AG04449 (cell line): Measurements from ENCODE around the gene PCDH15.

Source experiments
- CTCF ChIA-PET: fragments of 350-600 bp; formaldehyde crosslinking; extraction: SDS; loops from one replicate; lab custom pipeline; 2021; ENCODE audit warnings: antibody characterized with exemption; lab: Yijun Ruan, JAX
- POLR2A ChIA-PET: fragments of 400-600, 350-600 bp; formaldehyde crosslinking; extraction: SDS; loops from one replicate; lab custom pipeline; 2020; ENCODE audit warnings: antibody characterized with exemption, inconsistent platforms; lab: Yijun Ruan, JAX
- DNase-seq: peaks from one replicate; pipeline ENCODE4 v3.0.0-alpha.2; 2010; ENCODE audit warnings: low read depth, low spot score
- H3K4me3 ChIP-seq: 2 replicates; pipeline ENCODE4 v1.5.1; 2011; ENCODE audit warnings: low read depth, mild to moderate bottlenecking, control low read depth, low read length
- CTCF ChIP-seq: IDR thresholded peaks from one replicate; pipeline ENCODE4 v1.5.1; 2011; ENCODE audit warnings: mild to moderate bottlenecking, moderate library complexity, low read length, control low read depth, inconsistent platforms; ENCODE audit not compliant: insufficient read depth; ENCODE audit errors: missing control alignments

The PCDH15 gene

GRCh38 chr10:53808677-53809372 is 992.2 kb downstream of the PCDH15 start:
- CTCF ChIA-PET: no interaction called here
- no peak for DNase-seq
- TF ChIP-seq CTCF: no peak
- H3K4me3 ChIP-seq: no peak overlapping the region
- POLR2A ChIA-PET: no interaction called here

GRCh38 chr10:53786236-53786900 is 1014.7 kb downstream of the PCDH15 start:
- no peak for DNase-seq
- no peak overlapping the region for H3K4me3 ChIP-seq
- ChIA-PET CTCF (no interaction called here), POLR2A (no interaction called here)
- no peak for TF ChIP-seq CTCF

- no peak for DNase-seq
- CTCF ChIA-PET: no interaction called here
- TF ChIP-seq CTCF: no peak
- H3K4me3 ChIP-seq: no peak overlapping the region
- POLR2A ChIA-PET: no interaction called here
These were observed 1029.3 kb downstream of the PCDH15 start for GRCh38 chr10:53771701-53772100.

- no peak overlapping the region for H3K4me3 ChIP-seq
- POLR2A ChIA-PET: no interaction called here
- CTCF ChIA-PET: no interaction called here
- DNase-seq: no peak
- no peak for TF ChIP-seq CTCF
These were observed 1030.1 kb downstream of the PCDH15 start for GRCh38 chr10:53770903-53771302.

GRCh38 chr10:53765311-53765710 is 1035.7 kb downstream of the PCDH15 start:
- POLR2A ChIA-PET: no interaction called here
- TF ChIP-seq CTCF: no peak
- H3K4me3 ChIP-seq: no peak overlapping the region
- CTCF ChIA-PET: no interaction called here
- DNase-seq: no peak

GRCh38 chr10:53754596-53755250 is 1046.3 kb downstream of the PCDH15 start:
- ChIA-PET CTCF (interaction anchor here (0.6 kb wide), 1 partner anchor 13 kb away, joined by 3 read pairs; no protein-coding TSS in a partner anchor), POLR2A (no interaction called here)
- no peak for DNase-seq
- H3K4me3 ChIP-seq: no peak overlapping the region
- no peak for TF ChIP-seq CTCF
